ENCODE measurements around the gene MAP4K2.

GRCh38 chr11:64770120-64770519 is 32.9 kb downstream of the MAP4K2 start:
- TF ChIP-seq TOX (CRISPR knock-in tag; IDR thresholded peaks at IDR 0.05; ENCODE audit: borderline replicate concordance) (no peak), PATZ1 (CRISPR knock-in tag; IDR thresholded peaks at IDR 0.05; ENCODE audit: borderline replicate concordance) (no peak), ZNF565 (CRISPR knock-in tag; conservative IDR thresholded peaks at IDR 0.05; ENCODE audit: low read depth) (no peak), RARB (CRISPR knock-in tag; IDR thresholded peaks at IDR 0.05) (no peak), ZC3H10 (CRISPR knock-in tag; IDR thresholded peaks at IDR 0.05) (no peak), ZFP3 (CRISPR knock-in tag; IDR thresholded peaks at IDR 0.05) (no peak), TSHZ2 (CRISPR knock-in tag; IDR thresholded peaks at IDR 0.05) (no peak), ESRRG (CRISPR knock-in tag; IDR thresholded peaks at IDR 0.05) (no peak), OSR1 (CRISPR knock-in tag; IDR thresholded peaks at IDR 0.05) (no peak)
